C4-2B (cell line): ENCODE data around the gene MYO9B.

Experiments
- CTCF ChIP-seq: fragments of 450-650 bp; conservative IDR thresholded peaks from 2 replicates; pipeline ENCODE4 v1.5.1; 2017; ENCODE audit warnings: mild to moderate bottlenecking
- ZFX ChIP-seq: fragments of 450-650 bp; IDR thresholded peaks from 2 replicates; pipeline ENCODE4 v1.6.1; 2017

GRCh38 chr19:17092696-17093095, 17.1 kb downstream of the MYO9B start:
- no peak for TF ChIP-seq CTCF
- no peak for TF ChIP-seq ZFX
